ENCODE data around the gene TTN. TPM values are rescaled to one million over a fixed set of nuclear protein-coding genes. Genes with fewer than 3 reads are reported as not detected.

TTN gene
- total and polyA plus RNA-seq, 9 donors, result 0.17 to 12.9 (median 1.2) TPM

DNA sequence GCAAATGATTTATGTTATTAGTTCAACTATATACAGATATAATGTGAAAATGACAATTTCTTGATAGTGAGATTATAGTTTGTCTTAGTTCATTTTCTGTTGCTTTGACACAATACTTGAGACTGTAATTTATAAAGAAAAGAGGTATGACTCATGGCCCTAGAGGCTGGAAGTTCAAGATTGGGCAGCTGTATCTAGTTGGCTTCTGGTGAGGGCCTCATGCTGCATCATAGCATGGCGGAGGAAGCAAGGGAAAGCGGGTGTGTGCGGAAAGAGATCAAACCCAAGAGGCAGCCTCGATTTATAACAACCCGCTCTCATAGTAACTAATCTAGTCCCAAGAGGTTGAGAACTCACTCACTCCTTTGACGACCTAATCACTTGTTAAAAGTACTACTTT lies 315.6 kb downstream of the TTN start:
- H3K4me3 ChIP-seq, result no peak overlapping the region
- 78 to 94% (median 88%) methylated on average over 6 of the region's 6 CpGs for WGBS, 3 donors
- no peaks in the 10 kb centered on the region for H3K27me3 ChIP-seq
- no peaks in the 10 kb centered on the region for H3K36me3 ChIP-seq
- no peaks in the 10 kb centered on the region for H3K9me3 ChIP-seq
- intact Hi-C loops (cut with DNase I), result no loop called here
- no peak for DNase-seq
- no peak overlapping the region for H3K27ac ChIP-seq
- TF ChIP-seq, protein P1, sequence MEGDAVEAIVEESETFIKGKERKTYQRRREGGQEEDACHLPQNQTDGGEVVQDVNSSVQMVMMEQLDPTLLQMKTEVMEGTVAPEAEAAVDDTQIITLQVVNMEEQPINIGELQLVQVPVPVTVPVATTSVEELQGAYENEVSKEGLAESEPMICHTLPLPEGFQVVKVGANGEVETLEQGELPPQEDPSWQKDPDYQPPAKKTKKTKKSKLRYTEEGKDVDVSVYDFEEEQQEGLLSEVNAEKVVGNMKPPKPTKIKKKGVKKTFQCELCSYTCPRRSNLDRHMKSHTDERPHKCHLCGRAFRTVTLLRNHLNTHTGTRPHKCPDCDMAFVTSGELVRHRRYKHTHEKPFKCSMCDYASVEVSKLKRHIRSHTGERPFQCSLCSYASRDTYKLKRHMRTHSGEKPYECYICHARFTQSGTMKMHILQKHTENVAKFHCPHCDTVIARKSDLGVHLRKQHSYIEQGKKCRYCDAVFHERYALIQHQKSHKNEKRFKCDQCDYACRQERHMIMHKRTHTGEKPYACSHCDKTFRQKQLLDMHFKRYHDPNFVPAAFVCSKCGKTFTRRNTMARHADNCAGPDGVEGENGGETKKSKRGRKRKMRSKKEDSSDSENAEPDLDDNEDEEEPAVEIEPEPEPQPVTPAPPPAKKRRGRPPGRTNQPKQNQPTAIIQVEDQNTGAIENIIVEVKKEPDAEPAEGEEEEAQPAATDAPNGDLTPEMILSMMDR (IDR thresholded peaks at IDR 0.05), result no peak
- TF ChIP-seq POLR2A (IDR thresholded peaks at IDR 0.05) (no peak), EP300 (IDR thresholded peaks at IDR 0.05) (no peak)
- no peaks in the 10 kb centered on the region for H3K4me1 ChIP-seq (ENCODE audit: insufficient read depth)

DNA sequence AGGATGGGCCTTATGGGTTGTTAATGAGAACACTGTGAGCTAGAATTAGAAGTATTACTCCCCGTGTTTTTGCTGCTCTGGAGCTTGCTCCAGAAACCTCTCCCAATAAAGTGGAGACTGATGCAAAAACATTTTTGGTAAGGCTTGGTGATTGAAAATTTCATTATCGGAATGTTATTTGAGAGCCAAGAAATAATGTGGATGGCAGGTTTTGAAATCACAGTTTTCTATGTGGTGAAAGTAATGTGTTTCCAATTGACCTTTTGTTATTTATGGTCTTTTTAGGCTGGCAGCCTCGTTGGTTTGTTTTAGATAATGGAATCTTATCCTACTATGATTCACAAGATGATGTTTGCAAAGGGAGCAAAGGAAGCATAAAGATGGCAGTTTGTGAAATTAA lies 321.9 kb downstream of the TTN start:
- no peaks in the 10 kb centered on the region for H3K36me3 ChIP-seq
- H3K27ac ChIP-seq, result no peak overlapping the region
- intact Hi-C loops (cut with DNase I), result no loop called here
- 66 to 74% (median 70%) methylated on average over 3 of the region's 3 CpGs for WGBS, 3 donors
- no peak for TF ChIP-seq POLR2A (IDR thresholded peaks at IDR 0.05)
- TF ChIP-seq, protein P1 (IDR thresholded peaks at IDR 0.05), result no peak
- H3K4me1 ChIP-seq (ENCODE audit: insufficient read depth), result peaks cover 13% of the 10 kb centered on the region
- no peak overlapping the region for H3K4me3 ChIP-seq
- DNase-seq, result no peak
- no peaks in the 10 kb centered on the region for H3K27me3 ChIP-seq
- H3K9me3 ChIP-seq, result no peaks in the 10 kb centered on the region

DNA sequence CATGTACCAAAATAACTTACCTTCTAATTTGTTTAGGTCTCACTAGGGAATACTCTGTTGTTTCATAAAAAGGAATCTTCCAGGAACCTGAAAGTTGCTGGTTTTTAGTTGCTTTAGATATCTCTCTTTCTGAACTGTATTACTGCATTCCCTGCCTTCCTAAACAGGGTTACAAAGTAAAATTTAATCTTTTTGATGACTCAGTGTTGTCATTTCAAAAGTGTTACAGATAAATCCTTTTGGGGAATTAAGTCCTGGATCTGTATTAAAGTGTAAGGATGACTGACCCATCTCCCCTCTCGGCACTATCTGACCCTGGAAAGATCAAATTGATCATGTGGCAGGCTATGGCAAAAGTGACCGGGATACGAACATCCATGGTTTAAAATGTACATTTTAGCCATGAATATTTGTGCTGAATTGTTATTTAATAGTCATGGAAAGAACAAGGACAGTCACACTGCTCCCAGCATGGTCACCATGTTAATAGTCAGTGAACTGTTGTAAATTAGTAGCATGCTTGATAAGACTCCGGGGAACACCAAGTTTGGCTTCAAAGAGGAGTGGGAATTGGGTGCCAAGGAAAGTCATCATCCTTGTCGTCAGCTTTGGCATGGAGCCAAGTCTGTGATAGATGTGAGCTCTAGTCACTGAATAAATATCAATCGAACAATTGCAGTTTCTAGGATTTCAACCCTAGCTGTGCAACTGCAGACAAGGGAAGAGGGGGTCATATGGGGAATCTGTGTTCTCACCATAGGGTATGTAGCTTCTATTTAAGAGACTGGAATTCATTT lies 322.8 kb downstream of the TTN start:
- DNase-seq, result peak in 1 of 5 donors; percentile 26
- 54 to 56% (median 54%) methylated on average over 6 of the region's 6 CpGs for WGBS, 3 donors
- TF ChIP-seq EP300 (IDR thresholded peaks at IDR 0.05) (no peak), POLR2A (IDR thresholded peaks at IDR 0.05) (no peak)
- TF ChIP-seq, protein P1 (IDR thresholded peaks at IDR 0.05), result no peak
- Histone ChIP-seq H3K27ac (no peak overlapping the region), H3K36me3 (no peaks in the 10 kb centered on the region), H3K9me3 (no peaks in the 10 kb centered on the region), H3K4me3 (no peak overlapping the region), H3K4me1 (ENCODE audit: insufficient read depth) (peaks cover 15% of the 10 kb centered on the region), H3K27me3 (no peaks in the 10 kb centered on the region)
- intact Hi-C loops (cut with DNase I), result no loop called here

DNA sequence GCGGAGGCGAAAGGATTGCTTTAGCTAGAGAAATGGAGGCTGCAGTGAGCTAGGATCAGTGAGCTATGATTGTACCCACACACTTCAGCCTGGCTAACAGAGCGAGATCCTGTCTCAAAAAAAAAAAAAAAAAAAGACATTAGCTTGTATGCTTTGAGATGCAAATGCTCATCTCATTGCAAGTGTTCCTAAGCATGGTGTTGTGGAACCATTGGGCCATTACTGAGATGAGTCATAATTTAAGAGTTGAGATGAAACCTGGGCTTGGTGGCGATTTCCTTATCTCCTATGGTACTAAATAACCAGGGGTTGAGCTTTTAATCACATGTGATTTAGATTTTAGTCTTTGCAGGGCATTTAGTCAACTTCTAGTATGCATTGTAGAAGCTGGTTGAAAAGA lies 324.8 kb downstream of the TTN start:
- intact Hi-C loops (cut with DNase I), result no loop called here
- 91 to 93% (median 93%) methylated on average over 4 of the region's 4 CpGs for WGBS, 3 donors

More for the DNA sequence above, 324.8 kb downstream of the TTN start:
- H3K4me1 ChIP-seq (ENCODE audit: insufficient read depth), result peaks cover 15% of the 10 kb centered on the region
- no peak overlapping the region for H3K27ac ChIP-seq
- H3K9me3 ChIP-seq, result no peaks in the 10 kb centered on the region
- H3K36me3 ChIP-seq, result no peaks in the 10 kb centered on the region
- H3K27me3 ChIP-seq, result no peaks in the 10 kb centered on the region
- no peak overlapping the region for H3K4me3 ChIP-seq
- TF ChIP-seq, protein P1 (IDR thresholded peaks at IDR 0.05), result no peak
- TF ChIP-seq POLR2A (IDR thresholded peaks at IDR 0.05) (no peak), EP300 (IDR thresholded peaks at IDR 0.05) (no peak)
- no peak for DNase-seq

All from ovary (tissue), 9 donors.